HG03521 (cell line): ENCODE results near the gene PPP3R1.

Experiments used
- ATAC-seq: cut with Tn5 transposase; IDR thresholded peaks from one replicate; pipeline ENCODE4 v1.9.1; 2021; ENCODE audit warnings: mild to moderate bottlenecking, moderate library complexity; ENCODE audit not compliant: unreplicated experiment

PPP3R1 gene

GRCh38 chr2:68157002-68157401 is 95.3 kb downstream of the PPP3R1 start:
- peak; percentile 31 for ATAC-seq

DNA sequence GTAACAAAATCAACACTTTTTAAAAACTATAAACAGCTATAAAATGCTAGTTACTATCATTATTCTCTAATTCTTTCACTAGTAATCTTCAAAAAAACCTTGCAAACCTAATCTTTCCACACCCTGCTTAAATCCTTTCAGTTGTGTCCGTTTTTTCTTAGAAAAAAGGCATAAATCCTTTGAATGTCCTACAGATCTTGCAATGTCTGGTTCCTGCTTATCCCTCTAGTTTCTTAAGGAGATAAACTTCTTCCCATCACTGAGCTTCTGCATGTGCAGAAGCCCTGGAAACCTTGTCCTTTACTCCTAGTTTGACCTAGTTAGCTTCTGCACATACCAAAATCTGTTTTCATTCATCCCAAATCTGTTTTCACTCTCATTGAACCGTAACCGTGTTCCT is 95.9 kb downstream of the PPP3R1 start:
- no peak for ATAC-seq

- ATAC-seq, result no peak
Observed at GRCh38 chr2:68155618-68156017, 96.7 kb downstream of the PPP3R1 start.

DNA sequence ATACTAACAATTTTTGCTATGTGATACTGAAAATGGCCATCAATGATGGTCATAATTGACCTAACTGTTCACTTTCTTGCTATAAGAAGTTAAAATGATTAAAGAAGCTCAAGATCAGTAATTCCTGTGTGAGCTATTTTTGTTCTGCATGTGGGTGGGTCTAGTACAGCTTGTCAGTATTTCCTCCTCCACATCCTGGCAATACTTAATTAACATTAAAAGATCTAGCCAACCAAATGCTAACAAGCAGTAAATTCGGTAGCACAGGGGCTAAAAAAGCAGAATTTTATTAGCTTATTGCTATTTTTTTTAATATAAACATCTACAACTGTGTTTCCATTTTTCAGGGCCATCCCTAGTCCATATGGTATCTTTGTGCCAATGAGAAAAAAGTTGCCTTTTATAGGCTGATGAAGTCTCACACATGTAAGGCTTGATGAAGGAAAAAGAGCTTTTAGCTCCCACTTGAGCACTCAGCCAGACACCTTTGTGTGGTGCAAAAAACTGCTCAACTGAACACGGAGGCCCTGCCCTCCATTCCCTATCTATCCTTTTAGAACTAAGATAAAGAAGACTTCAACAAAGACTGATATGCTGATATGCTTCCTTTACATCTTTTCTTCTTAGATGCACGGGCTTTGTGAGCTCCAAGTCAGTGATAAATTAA is 99.5 kb downstream of the PPP3R1 start:
- ATAC-seq, result no peak

GRCh38 chr2:68151037-68151436 is 101.3 kb downstream of the PPP3R1 start:
- ATAC-seq, result no peak

DNA sequence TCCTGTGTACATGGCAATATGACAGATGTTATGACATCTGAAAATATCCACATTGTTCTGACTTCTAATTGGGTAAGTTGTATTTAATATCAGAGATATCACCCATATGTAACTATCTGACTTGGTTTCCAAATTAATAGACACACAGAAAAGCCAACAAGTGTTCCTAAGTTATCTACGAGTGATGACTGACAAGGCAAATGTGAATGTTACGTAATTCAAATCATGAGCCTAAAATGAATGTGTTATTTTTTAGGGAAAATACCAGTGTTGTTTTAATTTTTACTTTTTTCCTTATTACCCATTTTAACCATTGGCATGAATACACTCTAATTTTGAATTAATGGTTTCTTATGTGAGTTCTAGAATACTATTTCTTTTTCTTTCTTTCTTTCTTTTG is 110.5 kb downstream of the PPP3R1 start:
- no peak for ATAC-seq

GRCh38 chr2:68135448-68136320 is 116.6 kb downstream of the PPP3R1 start:
- ATAC-seq, result no peak

DNA sequence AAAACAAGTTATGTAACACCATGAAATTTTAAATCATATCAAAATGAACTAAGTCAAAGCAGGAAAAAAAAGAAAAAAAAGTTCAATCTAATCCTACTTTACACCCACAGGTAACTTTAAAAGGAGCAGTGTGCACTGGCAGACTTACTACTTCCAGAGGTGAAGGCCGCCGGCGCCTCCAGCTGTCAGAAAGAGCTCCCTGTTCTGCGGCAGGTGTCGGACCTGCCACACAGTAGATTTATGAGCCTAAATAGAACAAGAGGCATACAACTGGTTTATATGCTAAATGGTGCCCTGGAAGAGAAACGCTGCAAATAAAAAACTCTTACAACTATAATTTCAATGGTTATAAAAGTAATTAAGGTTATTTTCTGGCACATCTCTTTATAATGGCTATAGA is 117.8 kb downstream of the PPP3R1 start:
- ATAC-seq, result no peak

- ATAC-seq, result no peak
Observed at GRCh38 chr2:68134120-68134519, 118.2 kb downstream of the PPP3R1 start.
